Retinal pigment epithelial cell (primary cell): Measurements from ENCODE around the gene FOCAD.

ENCODE experiments used
- DNase-seq: peaks from one replicate; pipeline ENCODE4 v3.0.0-alpha.2; 2010; ENCODE audit warnings: low read depth
- H3K4me3 ChIP-seq: 2 replicates; pipeline ENCODE4 v1.5.1; 2011; ENCODE audit warnings: mild to moderate bottlenecking, low read length, control low read depth, moderate library complexity
- CTCF ChIP-seq: conservative IDR thresholded peaks from 2 replicates; pipeline ENCODE4 v1.5.1; 2011; ENCODE audit warnings: low read depth, low read length, control low read depth, inconsistent platforms

Gene FOCAD

DNA sequence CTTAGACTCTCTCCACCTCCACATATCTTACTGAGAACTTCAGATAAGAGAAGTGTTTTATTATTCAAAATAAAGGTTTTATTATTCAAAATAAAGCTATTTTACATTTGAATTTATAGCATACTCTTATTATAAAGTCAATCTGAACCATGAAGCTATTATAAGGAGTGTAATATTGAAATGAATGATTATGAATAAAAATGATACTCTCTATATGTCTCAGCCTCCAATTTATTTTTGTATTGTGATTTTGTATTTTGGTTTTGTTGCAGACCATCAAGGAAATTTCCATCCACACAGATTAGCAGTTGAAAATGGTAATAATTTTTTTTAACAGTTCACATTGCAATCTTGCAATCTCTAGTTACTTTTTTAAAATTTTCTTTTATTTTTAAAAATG lies 10.2 kb downstream of the FOCAD start:
- no peak for DNase-seq
- no peak overlapping the region for H3K4me3 ChIP-seq
- TF ChIP-seq CTCF, result no peak

DNA sequence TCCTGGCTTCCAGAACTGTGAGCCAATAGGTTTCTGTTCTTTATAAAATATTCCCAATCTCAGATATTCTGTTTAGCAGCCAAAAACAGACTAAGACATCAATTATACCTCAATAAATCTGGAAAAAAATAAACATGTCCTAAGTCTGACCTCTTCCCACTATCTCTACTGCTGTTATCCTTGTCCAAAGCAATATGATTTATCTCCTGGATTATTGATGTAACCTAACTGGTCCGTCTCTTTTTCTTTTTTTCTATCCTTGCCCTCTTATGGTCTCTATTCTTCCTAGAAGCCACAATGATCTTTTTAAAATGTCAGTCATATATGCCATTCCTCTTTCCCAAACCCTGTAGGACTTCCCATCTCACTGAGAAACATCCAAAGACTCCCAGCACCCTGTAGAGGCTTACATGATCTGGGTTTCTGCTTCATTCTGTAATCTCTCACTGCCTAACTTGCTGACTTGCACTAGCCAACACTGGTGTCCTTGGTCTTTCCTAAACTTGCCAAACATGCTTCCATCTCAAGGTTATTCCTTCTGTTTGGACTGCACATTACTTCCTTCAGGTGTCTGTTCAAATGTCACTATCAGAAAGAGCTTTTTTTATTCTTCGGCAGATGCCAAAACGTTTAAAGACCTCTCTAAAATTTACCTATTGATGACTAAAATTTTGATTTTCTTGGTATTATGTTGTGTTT lies 13.1 kb downstream of the FOCAD start:
- DNase-seq, result no peak
- TF ChIP-seq CTCF, result no peak
- H3K4me3 ChIP-seq, result no peak overlapping the region

DNA sequence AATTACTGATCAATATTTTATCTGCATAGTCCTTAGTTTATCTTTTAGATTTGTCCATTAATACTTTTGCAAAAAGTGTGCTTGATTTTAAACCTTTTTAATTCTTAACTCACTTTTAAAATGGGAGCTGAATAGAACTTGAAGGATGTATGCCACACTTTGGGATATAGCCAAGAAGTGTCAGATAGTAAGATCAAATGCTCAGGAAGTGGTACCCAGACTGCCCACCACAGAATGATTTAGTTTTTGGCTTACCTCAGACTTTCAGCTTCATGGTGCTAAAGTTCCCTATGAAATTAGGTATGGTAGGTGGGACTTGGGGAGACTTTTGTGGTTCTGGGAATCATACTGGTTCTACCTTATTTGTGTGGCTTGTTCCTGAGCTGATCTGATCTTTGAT lies 14.7 kb downstream of the FOCAD start:
- TF ChIP-seq CTCF, result no peak
- DNase-seq, result no peak
- H3K4me3 ChIP-seq, result no peak overlapping the region

DNA sequence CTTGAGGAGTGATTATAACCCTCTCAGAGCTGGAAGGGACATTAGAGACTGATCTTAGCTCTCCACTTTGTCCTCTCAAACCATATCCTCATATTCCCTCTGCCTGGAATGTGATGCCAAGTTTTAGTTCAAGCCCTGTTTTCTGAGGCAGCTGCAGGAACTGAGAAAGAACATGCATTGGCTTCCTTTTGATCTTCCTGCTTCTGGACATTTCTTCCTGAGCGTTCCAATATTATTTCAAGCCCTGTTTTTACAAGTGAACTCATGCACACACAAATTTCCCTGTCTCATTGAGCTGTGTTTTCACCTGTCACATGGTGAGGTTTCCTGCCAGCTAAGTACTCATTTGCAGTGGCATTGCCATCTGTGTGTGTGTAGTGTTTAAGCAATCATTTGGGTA lies 17.0 kb downstream of the FOCAD start:
- no peak for DNase-seq
- no peak overlapping the region for H3K4me3 ChIP-seq
- no peak for TF ChIP-seq CTCF

- TF ChIP-seq CTCF, result no peak
- DNase-seq, result no peak
- H3K4me3 ChIP-seq, result no peak overlapping the region
Observed at GRCh38 chr9:20702570-20702969, 18.5 kb downstream of the FOCAD start.

GRCh38 chr9:20703146-20703545 lies 19.1 kb downstream of the FOCAD start:
- no peak for DNase-seq
- no peak for TF ChIP-seq CTCF
- H3K4me3 ChIP-seq, result no peak overlapping the region

- TF ChIP-seq CTCF, result no peak
- H3K4me3 ChIP-seq, result no peak overlapping the region
- no peak for DNase-seq
Observed at GRCh38 chr9:20707708-20708107, 23.6 kb downstream of the FOCAD start.
